ENCODE results near the gene NCAM1.

NCAM1 gene

DNA sequence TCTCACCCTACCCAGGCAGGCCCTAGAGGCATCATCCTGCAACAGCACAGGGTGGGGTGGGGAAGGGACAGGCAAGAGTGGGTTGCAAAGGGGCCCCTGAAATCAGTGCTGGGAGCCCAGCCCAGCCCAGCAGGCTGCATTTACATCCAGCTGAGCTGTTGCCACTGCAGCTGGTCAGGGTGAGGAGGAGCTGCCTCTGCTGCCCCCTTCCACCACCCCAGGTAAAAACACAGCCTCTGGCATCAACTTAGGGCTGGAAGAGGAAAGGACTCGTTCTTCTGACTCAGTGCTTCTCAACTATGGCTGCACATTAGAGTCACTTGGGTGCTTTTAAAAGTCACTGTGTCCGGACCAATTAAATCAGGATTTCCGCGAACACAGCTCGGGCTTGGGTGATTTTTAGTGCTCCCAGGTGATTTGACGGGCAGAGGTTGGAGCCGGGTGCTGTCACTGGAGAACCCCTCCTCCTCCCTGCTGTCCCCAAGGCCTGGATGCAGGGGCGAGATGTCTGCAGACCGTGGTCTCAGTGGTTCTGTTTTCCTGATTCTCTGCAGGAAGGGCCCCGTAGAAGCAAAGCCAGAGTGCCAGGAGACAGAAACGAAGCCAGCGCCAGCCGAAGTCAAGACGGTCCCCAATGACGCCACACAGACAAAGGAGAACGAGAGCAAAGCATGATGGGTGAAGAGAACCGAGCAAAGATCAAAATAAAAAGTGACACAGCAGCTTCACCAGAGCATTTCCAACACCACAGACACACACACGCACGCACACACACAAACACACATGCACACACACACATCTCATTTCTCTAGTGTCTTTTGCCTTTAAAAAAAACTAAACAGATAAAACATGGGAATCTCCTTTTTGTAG, 313.7 kb downstream of the NCAM1 start:
- TF ChIP-seq TCF12 (IDR thresholded peaks at IDR 0.05; ENCODE audit: low read depth) (no peak), CREB1 (IDR thresholded peaks at IDR 0.05; ENCODE audit: low read depth) (no peak)

DNA sequence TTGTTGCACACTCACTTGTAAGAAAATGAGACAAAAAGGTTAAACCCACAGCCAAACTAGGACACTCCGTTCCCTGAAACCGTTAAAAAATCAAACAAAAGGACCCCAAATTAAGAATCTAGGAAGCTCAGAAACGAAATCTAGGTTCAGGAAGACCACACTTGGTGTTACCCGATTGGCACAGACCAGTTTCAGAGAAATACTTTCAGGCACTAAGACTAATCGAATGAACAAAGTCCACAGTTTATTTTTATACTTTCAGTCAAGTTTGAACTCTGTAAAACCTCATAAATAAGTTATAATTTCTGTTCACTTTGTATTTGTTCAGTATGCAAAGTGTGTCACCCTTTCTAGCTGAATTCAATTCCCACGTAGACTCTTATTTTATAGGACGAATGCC, 314.4 kb downstream of the NCAM1 start:
- TF ChIP-seq EGR1 (IDR thresholded peaks at IDR 0.05): no peak
- TF ChIP-seq CEBPB (IDR thresholded peaks at IDR 0.05): no peak
- TF ChIP-seq, protein P1, sequence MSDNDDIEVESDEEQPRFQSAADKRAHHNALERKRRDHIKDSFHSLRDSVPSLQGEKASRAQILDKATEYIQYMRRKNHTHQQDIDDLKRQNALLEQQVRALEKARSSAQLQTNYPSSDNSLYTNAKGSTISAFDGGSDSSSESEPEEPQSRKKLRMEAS (IDR thresholded peaks at IDR 0.05): no peak
- TF ChIP-seq TCF12 (IDR thresholded peaks at IDR 0.05; ENCODE audit: low read depth): no peak
- TF ChIP-seq TAF1 (IDR thresholded peaks at IDR 0.05; ENCODE audit: low read depth): no peak
- no peak for TF ChIP-seq EP300 (IDR thresholded peaks at IDR 0.05; ENCODE audit: borderline replicate concordance)
- TF ChIP-seq, protein P2, sequence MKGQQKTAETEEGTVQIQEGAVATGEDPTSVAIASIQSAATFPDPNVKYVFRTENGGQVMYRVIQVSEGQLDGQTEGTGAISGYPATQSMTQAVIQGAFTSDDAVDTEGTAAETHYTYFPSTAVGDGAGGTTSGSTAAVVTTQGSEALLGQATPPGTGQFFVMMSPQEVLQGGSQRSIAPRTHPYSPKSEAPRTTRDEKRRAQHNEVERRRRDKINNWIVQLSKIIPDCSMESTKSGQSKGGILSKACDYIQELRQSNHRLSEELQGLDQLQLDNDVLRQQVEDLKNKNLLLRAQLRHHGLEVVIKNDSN (IDR thresholded peaks at IDR 0.05): no peak
- TF ChIP-seq TEAD4 (IDR thresholded peaks at IDR 0.05): no peak
- no peak for TF ChIP-seq NFIC (IDR thresholded peaks at IDR 0.05)
- no peak for TF ChIP-seq FOXM1 (IDR thresholded peaks at IDR 0.05; ENCODE audit: borderline replicate concordance, low read depth)
- TF ChIP-seq YY1 (IDR thresholded peaks at IDR 0.05; ENCODE audit: low read depth): no peak
- TF ChIP-seq CREB1 (IDR thresholded peaks at IDR 0.05; ENCODE audit: low read depth): no peak
- TF ChIP-seq ZBTB7A (IDR thresholded peaks at IDR 0.05; ENCODE audit: low read depth): no peak
- TF ChIP-seq RAD21 (IDR thresholded peaks at IDR 0.05; ENCODE audit: low read depth): no peak
- TF ChIP-seq, protein P3, sequence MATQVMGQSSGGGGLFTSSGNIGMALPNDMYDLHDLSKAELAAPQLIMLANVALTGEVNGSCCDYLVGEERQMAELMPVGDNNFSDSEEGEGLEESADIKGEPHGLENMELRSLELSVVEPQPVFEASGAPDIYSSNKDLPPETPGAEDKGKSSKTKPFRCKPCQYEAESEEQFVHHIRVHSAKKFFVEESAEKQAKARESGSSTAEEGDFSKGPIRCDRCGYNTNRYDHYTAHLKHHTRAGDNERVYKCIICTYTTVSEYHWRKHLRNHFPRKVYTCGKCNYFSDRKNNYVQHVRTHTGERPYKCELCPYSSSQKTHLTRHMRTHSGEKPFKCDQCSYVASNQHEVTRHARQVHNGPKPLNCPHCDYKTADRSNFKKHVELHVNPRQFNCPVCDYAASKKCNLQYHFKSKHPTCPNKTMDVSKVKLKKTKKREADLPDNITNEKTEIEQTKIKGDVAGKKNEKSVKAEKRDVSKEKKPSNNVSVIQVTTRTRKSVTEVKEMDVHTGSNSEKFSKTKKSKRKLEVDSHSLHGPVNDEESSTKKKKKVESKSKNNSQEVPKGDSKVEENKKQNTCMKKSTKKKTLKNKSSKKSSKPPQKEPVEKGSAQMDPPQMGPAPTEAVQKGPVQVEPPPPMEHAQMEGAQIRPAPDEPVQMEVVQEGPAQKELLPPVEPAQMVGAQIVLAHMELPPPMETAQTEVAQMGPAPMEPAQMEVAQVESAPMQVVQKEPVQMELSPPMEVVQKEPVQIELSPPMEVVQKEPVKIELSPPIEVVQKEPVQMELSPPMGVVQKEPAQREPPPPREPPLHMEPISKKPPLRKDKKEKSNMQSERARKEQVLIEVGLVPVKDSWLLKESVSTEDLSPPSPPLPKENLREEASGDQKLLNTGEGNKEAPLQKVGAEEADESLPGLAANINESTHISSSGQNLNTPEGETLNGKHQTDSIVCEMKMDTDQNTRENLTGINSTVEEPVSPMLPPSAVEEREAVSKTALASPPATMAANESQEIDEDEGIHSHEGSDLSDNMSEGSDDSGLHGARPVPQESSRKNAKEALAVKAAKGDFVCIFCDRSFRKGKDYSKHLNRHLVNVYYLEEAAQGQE (IDR thresholded peaks at IDR 0.05; ENCODE audit: low read depth): no peak

- TF ChIP-seq EP300 (IDR thresholded peaks at IDR 0.05; ENCODE audit: borderline replicate concordance): no peak
Observed at GRCh38 chr11:113276466-113276865, 315.2 kb downstream of the NCAM1 start.

- TF ChIP-seq EP300 (IDR thresholded peaks at IDR 0.05; ENCODE audit: borderline replicate concordance) (no peak), RAD21 (IDR thresholded peaks at IDR 0.05; ENCODE audit: low read depth) (no peak), NFIC (IDR thresholded peaks at IDR 0.05) (no peak), TAF1 (IDR thresholded peaks at IDR 0.05; ENCODE audit: low read depth) (no peak)
- TF ChIP-seq, protein P2 (IDR thresholded peaks at IDR 0.05): no peak
- TF ChIP-seq, protein P3 (IDR thresholded peaks at IDR 0.05; ENCODE audit: low read depth): no peak
Observed at GRCh38 chr11:113277907-113278306, 316.7 kb downstream of the NCAM1 start.

GRCh38 chr11:113278481-113278880, 317.3 kb downstream of the NCAM1 start:
- TF ChIP-seq TCF12 (IDR thresholded peaks at IDR 0.05; ENCODE audit: low read depth): no peak
- no peak for TF ChIP-seq FOXM1 (IDR thresholded peaks at IDR 0.05; ENCODE audit: borderline replicate concordance, low read depth)
- TF ChIP-seq NFIC (IDR thresholded peaks at IDR 0.05): no peak
- TF ChIP-seq YY1 (IDR thresholded peaks at IDR 0.05; ENCODE audit: low read depth): no peak
- no peak for TF ChIP-seq TEAD4 (IDR thresholded peaks at IDR 0.05)
- TF ChIP-seq CEBPB (IDR thresholded peaks at IDR 0.05): no peak
- TF ChIP-seq EP300 (IDR thresholded peaks at IDR 0.05; ENCODE audit: borderline replicate concordance): no peak
- TF ChIP-seq, protein P3 (IDR thresholded peaks at IDR 0.05; ENCODE audit: low read depth): no peak
- TF ChIP-seq, protein P2 (IDR thresholded peaks at IDR 0.05): no peak
- no peak for TF ChIP-seq ZBTB7A (IDR thresholded peaks at IDR 0.05; ENCODE audit: low read depth)
- no peak for TF ChIP-seq RAD21 (IDR thresholded peaks at IDR 0.05; ENCODE audit: low read depth)

All from Ishikawa (cell line).